WI38 (cell line): ENCODE data around the gene EYA2.

Source experiments
- H3K4me3 ChIP-seq: 2 replicates; pipeline ENCODE4 v1.5.1; 2011; ENCODE audit warnings: low read depth, mild to moderate bottlenecking, control low read depth, low read length
- TF ChIP-seq, protein P1 (sequence below): IDR thresholded peaks from 2 replicates; pipeline ENCODE4 v1.5.1; 2012; ENCODE audit warnings: low read depth, mild to moderate bottlenecking, control low read depth, low read length

Gene EYA2

DNA sequence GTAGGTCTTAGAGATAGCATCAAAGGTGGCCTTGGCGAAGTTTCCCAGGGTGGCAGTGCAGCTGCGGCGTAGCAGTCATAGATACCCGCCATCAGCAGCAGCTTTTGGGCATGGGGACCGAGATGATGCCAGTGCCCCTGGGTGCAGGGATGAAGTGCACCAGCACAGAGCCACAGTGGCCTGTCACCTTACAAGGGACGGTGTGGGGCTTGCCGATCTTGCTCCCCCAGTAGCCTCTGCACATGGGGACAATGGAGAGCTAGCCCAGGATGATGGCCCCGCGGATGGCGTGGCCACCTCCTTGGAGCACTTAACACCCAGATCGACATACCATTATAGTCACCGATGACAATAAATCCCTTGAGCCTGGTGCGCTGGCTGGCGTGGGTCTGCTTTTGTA is 266.3 kb downstream of the EYA2 start:
- no peak overlapping the region for H3K4me3 ChIP-seq
- TF ChIP-seq, protein P1, sequence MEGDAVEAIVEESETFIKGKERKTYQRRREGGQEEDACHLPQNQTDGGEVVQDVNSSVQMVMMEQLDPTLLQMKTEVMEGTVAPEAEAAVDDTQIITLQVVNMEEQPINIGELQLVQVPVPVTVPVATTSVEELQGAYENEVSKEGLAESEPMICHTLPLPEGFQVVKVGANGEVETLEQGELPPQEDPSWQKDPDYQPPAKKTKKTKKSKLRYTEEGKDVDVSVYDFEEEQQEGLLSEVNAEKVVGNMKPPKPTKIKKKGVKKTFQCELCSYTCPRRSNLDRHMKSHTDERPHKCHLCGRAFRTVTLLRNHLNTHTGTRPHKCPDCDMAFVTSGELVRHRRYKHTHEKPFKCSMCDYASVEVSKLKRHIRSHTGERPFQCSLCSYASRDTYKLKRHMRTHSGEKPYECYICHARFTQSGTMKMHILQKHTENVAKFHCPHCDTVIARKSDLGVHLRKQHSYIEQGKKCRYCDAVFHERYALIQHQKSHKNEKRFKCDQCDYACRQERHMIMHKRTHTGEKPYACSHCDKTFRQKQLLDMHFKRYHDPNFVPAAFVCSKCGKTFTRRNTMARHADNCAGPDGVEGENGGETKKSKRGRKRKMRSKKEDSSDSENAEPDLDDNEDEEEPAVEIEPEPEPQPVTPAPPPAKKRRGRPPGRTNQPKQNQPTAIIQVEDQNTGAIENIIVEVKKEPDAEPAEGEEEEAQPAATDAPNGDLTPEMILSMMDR = no peak

DNA sequence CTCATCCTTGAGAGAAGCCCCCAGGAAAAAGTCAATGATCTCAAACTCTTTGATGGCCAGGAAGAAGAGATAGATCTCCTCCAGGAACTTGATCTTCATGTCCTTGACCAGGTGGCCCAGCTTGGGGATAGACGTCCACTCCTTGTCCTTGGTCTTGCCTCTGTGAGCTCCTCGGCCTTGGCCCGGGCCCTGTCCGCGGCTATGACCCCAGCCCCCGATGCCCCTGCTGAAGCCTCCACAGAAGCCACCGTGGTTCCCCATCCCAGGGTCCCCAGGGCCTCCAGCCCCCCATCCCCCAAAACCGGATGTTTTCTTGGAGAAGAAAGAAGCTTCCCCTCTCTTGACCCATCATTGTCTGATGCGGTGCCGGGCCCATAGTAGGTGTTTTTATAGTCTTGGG is 266.8 kb downstream of the EYA2 start:
- no peak overlapping the region for H3K4me3 ChIP-seq
- TF ChIP-seq, protein P1 = no peak

DNA sequence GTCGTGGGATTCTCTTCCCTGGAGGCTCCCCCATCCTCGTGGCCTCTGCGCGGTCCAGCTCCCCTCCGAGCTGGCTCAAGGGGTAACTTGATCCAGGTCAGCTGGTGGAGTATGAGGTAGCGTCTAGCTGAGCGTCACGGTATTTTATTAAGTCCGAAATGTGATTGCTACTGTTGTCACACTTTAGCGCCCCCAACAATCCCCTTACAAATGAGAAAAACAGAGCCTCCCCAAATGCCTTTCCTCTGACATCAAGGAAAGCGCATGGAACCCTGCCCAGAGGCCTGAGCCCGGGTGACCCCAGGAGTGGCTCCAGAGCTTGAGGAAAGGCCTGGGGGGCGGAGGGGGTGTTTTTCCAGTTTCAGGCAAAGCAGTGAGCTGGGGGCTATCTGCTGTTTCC is 269.5 kb downstream of the EYA2 start:
- TF ChIP-seq, protein P1 = no peak
- no peak overlapping the region for H3K4me3 ChIP-seq

DNA sequence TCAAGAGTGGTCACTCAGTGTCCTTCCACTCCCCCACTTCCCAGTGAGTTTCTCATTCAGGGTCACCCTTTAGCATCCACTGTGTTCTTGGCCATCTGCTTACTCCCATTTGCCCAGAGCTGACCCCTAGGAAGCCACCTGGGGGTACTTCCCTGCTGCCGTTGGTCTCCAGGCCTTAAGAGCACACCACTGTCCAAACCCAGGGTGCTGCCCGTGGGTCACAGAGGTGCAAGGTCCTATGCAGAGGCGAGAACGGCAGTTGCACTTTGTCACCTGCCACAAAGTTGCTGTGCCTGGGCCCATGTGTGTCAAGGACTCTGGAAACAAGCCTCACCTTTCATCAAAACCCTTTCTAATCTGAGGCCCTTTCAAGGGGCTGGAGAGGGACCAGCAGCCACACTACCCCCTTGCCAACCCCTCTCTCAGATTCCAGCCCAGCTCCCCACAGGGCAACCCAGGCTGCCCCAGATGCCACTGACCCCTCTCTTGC is 270.8 kb downstream of the EYA2 start:
- TF ChIP-seq, protein P1 = no peak

DNA sequence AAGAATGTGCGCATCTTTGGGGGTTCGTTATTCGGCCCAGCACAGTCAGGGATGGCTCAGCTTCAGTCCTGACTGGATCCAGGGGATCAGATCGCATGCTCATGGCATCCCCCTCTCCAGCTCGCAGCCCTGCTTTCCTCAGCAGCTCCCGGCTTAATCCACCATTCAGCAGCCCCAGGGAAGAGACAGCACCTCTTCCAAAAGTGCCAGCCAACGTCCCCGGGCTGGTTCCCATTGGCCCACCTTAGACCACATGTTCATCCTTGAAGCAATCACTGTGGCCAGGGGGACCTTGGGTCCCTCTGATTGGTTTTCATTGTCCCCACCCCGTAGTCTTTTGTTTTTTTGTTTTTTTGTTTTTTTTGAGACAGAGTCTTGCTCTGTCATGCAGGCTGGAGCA is 273.2 kb downstream of the EYA2 start:
- no peak overlapping the region for H3K4me3 ChIP-seq
- TF ChIP-seq, protein P1 = no peak

More for the DNA sequence above, 270.8 kb downstream of the EYA2 start:
- H3K4me3 ChIP-seq = no peak overlapping the region

DNA sequence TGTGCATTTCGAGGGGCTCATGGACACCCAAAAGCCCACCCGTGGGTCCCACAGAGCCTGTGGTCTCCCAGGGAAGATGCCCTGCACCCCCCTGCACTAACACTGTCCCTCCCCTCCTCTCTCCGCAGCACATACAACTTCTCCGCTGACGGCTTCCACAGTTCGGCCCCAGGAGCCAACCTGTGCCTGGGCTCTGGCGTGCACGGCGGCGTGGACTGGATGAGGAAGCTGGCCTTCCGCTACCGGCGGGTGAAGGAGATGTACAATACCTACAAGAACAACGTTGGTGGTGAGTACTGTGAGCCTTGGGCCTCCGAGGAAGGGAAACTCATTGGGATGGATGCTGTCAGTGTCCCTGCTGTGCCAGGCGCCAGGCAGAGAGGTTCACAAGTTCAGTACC is 277.9 kb downstream of the EYA2 start:
- TF ChIP-seq, protein P1 = no peak
- no peak overlapping the region for H3K4me3 ChIP-seq

DNA sequence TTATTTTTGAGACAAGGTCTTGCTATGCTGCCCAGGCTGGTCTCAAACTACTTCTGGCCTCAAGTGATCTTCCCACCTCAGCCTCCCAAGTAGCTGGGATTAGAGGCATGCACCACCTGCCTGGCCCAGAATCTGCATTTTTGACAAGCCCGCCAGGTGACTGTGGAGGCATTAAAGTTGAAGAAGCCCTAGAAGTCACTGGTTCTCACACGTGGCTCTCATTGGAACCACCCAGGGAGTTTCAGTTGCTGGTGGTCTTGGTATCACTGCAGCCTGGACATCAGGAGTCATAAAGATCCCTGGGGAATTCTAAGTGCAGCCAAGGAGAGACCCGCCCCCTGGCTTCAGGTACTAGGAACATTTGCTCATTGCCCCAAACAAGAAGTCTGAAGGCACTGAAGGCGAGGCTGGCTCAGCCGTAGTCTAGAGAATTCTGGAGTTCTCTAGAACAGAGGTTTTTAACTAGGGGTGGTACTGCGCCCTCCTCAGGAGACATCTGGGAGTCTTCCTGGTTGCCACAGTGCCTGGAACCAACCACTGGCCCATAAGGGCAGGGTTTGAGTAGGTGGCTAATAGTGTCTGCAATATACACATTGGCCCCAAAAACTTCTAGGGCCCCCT is 279.1 kb downstream of the EYA2 start:
- TF ChIP-seq, protein P1 = no peak
- no peak overlapping the region for H3K4me3 ChIP-seq
